GM21423 (cell line): ENCODE results near the gene LGALS3BP.
"Not testable (repeated sequence)": the region's sequence is repeated elsewhere in the genome, so short reads cannot be mapped to it uniquely, and the experiment has no call there.

Source experiments
- ATAC-seq: cut with Tn5 transposase; IDR thresholded peaks from one replicate; pipeline ENCODE4 v1.9.1; 2021; ENCODE audit warnings: mild to moderate bottlenecking, moderate library complexity; ENCODE audit not compliant: unreplicated experiment

Gene LGALS3BP

DNA sequence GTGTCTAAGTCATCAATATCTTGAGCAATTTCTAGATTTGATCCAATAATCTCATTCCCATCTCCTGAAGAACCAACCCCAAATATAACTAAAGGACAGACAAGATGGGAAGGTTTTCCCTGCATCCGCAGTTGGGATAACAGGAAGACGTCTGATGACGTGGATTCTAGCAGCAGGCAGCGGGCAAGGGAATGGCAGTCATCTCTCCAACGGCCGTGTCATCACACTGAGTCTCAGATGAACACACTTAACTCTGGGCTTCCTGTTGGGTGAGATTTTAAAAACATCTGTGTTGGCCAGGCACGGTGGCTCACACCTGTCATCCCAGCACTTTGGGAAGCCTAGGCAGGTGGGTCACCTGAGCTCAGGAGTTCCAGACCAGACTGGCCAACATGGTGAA is 33.6 kb downstream of the LGALS3BP start:
- ATAC-seq, result no peak

DNA sequence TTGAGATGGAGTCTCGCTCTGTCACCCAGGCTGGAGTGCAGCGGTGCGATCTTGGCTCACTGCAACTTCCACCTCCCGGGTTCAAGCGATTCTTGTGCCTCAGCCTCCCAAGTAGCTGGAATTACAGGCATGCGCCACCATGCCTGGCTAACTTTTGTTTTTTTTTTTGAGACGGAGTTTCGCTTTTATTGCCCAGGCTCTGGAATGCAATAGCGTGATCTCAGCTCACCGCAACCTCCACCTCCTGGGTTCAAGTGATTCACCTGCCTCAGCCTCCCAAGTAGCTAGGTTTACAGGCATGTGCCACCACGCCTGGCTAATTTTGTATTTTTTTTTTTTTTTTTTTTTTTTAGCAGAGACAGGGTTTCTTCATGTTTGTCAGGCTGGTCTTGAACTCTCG is 34.3 kb downstream of the LGALS3BP start:
- ATAC-seq, result not testable (repeated sequence)

DNA sequence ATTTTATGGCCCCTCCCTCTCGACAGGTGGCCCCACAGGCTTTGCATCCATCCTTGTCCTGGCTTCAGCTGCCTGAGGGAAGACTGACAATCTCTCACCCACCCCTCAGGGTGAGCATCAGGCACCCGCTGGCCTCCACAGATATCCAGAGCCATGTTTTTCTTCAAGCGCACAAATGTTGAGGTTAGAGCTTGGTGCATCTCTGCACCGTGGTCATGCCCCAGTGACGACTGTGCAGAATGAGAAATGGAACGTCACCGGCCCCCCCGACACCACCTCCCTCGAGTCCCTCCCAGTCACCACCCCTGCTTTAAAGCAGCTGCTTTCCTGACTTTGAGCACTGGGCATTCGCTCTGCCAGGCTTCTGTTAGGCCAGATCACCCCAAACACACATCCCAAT is 34.8 kb downstream of the LGALS3BP start:
- ATAC-seq, result no peak

- no peak for ATAC-seq
These were observed 35.7 kb downstream of the LGALS3BP start for GRCh38 chr17:78944026-78944425.

DNA sequence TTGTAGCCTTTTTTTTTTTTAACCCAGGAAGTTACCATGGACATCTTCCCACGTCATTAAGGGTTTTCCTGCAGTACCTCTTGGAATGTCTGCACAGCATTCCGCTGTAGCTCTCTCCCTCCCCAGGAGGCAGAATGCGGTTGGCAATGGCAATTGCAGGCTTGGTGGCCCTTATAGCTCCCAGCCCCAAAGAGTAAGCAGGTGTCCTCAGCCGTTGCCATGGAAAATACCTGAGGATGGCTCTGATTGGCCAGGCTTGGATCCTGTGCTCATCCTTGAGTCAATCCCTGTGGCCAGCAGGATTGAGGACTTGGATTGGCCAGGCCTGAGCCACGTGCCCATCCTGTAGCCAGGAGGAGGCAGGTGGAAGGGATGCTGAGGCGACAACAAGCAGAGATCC is 39.0 kb downstream of the LGALS3BP start:
- ATAC-seq, result no peak

DNA sequence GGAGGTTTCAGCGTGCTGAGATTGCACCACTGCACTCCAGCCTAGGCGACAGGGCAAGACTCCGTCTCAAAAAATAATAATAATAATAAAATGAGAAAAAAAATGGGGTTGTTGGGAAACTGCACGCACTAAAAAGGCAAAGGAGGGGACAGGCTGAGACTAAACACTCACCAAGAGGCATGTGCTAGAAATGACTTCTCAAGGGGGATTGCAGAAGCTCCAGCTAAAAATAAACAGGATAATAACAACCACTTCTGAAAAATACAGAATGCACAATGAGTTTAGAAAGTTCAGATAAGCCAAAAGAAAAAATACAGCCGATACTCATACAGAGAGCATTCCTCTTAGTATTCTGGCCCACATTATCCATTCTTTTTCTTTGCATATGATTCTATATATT is 39.5 kb downstream of the LGALS3BP start:
- no peak for ATAC-seq

DNA sequence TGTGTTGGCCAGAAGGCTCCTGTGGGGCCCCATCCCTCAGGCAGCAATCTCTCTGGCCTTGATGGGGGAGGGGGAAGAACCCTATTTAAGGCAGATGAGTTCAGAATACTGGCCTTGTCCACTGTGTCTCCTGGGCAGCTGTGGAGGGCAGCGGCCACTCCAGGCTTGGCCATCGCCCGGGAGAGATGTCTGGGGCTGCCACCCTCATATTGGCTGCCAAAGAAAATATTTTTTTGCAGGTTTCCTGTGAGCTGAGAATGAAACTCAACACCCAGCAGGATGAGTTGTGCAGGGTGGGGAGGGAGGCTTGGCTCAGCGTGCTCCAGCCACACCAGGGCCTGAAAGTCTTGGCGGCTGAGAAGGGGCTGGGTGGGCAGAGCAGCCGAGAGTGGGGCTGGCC is 40.1 kb downstream of the LGALS3BP start:
- ATAC-seq, result no peak

GRCh38 chr17:78937561-78937960 is 42.2 kb downstream of the LGALS3BP start:
- ATAC-seq, result no peak

- no peak for ATAC-seq
These were observed 44.1 kb downstream of the LGALS3BP start for GRCh38 chr17:78935419-78936323.

DNA sequence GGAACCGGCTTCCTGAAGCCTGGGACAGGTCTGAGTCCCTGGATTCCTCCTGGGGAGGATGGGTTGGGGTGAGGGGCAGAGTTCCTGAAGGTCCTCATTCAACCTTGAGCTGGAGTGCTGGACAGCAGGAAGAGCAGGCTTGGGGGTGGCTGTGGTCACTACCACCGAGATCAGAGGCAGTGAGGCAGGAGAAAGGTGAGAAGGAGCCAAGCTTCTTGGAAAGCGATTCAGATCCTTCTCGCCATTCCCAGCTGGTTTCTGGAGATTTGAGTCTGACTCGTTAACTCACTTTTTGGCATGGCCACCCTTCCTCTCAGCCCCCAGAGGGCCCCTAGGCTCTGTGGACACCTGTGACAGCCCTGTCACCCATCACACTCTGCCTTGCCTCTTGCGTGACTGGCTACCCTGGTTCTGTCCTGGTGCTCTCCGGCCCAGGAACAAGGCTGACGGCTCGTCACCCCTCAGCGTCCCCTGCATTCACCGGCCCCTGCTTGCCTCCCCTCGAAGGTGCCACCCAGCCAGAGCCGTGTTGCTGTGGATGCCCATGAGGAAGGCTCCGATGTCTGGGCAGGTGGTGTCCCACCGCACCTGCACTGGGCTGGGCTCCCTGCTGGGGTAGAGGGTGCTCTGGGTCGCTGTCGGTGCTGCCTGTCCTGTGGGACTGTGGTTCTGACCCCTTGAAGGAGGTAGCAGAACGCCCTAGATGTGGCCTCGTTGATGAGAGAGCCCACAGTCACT is 44.9 kb downstream of the LGALS3BP start:
- no peak for ATAC-seq

- ATAC-seq, result no peak
These were observed 45.7 kb downstream of the LGALS3BP start for GRCh38 chr17:78933959-78934568.

DNA sequence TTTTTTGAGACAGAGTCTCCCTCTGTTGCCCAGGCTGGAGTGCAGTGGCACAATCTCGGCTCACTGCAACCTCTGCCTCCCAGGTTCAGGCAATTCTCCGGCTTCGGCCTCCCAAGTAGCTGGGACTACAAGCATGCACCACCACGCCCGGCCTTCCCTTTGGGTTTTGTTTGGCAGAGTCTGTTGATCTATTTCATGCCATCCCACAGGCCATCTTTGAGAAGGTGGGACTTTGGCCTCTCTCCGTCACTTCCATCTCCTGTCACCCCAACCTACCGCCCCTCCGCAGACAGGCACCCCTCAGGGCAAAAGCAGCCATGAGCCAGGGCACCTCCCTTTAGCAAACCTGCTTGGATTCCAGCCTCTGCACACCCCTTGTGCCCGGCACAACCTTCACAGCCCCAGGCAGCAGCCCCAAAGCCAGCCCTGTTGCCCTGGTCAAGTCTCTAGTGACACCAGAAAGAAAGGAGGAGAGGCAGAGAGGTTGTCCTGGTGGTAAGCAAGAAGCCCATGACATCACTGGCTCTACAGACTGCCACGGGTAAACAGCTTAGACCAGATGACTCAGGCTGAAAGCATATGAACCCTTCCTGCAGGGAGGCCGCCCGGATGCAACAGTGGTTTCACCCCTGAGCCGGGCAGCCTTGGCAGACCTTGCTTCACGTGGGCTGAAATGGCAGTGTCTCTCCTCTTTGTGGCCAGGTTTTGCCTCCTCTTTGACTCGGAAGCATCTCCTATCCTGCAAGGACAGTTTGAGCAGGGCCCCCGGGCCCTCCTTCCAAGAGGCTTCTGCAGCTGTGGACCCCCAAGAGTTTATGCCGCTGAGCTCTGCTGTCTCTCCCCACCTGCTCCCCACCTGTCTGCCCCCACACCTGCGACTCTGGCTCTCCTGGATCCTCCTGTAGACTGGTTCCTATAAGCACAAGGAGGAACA is 46.4 kb downstream of the LGALS3BP start:
- ATAC-seq, result no peak

GRCh38 chr17:78929908-78930775 is 49.6 kb downstream of the LGALS3BP start:
- no peak for ATAC-seq

GRCh38 chr17:78925662-78926555 is 53.8 kb downstream of the LGALS3BP start:
- no peak for ATAC-seq

GRCh38 chr17:78925234-78925633 is 54.5 kb downstream of the LGALS3BP start, which contains the start of gene TIMP2:
TSS of gene TIMP2 (minus strand) at chr17:78925387. CDS start at chr17:78925088, 299 bp downstream.
- no peak for ATAC-seq

- ATAC-seq, result no peak
These were observed 55.1 kb downstream of the LGALS3BP start for GRCh38 chr17:78924481-78925151.

- peak; percentile 60 for ATAC-seq
These were observed 55.9 kb downstream of the LGALS3BP start for GRCh38 chr17:78923660-78924453.
